Measurements from ENCODE around the gene ZNF672.
A peak's percentile ranks its signal among the peaks of the same experiment; 100 is the strongest.
"Not testable (repeated sequence)": the region's sequence is repeated elsewhere in the genome, so short reads cannot be mapped to it uniquely, and the experiment has no call there.

The ZNF672 gene

GRCh38 chr1:248813546-248813945 lies 24.5 kb upstream of the ZNF672 start:
- DNase-seq: no peak

GRCh38 chr1:248814351-248814750 lies 23.7 kb upstream of the ZNF672 start:
- DNase-seq: no peak

DNA sequence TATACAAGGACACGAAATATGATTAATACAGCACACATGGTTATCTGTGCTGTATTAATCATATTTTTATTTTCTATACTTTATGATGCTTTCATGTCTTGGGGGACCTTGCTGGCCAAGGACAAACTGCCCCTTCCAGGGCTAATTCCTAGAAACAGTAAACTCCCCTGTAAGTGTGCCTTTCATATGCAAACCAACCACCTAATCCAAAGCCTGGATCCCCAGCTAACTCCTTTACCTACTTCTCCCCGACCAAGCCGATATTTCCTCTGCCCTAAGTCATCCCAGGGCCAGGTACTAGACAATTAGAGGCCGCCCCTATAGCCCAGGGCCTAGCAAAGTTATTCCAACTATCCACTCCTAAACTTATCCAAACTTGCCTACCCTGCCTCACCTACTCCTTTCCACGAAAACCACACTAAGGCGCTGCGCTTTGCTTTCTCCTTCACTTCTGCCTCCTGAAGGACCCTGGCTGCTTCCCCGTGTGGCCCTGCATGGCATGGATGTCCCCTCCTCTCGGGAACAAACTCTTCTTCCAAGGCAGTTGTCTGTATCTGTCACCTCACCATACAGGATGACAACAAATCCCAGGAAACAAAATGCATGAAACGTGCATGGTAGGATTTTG lies 22.5 kb upstream of the ZNF672 start:
- no peak for DNase-seq

DNA sequence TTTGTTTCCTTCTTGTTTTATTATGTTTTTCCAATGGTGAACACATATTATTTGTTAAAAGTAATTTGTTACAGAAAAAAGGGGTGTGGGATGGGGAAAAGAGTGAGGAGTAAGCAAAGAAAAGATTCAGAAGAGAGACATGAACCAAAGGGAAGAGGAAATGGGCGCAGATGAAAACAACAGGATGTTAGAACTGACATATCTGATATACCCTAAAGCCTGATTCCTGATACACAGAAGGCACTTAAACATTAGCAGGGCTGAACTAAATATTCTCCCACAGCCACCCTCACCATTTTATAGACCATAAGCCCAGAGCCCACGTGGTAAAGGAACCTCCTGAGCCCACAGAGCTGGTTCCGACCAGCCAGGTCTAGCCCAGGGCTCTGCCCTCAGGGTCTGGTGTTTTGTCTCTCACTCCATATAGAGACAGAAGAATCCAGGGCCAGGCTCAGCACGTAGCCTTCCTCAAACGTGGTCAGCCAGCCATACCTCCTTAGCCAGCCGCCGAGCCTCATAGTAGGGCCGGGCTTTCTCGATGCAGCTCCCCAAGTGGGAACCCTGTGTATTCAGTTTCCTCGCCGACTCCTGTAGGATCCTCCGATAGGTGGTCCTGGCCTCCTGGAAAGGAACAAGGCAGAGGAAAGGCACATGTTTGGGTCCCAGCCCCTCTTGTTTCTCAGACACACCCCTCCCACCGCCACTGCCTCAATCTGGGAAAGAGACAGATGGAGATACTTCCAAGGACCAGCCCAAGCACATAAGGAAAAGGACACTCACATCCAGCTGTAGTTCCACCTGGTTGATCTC lies 21.8 kb upstream of the ZNF672 start:
- DNase-seq: no peak

GRCh38 chr1:248817065-248817464 lies 21.0 kb upstream of the ZNF672 start:
- DNase-seq: no peak

- DNase-seq: no peak
These were observed 19.3 kb upstream of the ZNF672 start for GRCh38 chr1:248818505-248819374.

DNA sequence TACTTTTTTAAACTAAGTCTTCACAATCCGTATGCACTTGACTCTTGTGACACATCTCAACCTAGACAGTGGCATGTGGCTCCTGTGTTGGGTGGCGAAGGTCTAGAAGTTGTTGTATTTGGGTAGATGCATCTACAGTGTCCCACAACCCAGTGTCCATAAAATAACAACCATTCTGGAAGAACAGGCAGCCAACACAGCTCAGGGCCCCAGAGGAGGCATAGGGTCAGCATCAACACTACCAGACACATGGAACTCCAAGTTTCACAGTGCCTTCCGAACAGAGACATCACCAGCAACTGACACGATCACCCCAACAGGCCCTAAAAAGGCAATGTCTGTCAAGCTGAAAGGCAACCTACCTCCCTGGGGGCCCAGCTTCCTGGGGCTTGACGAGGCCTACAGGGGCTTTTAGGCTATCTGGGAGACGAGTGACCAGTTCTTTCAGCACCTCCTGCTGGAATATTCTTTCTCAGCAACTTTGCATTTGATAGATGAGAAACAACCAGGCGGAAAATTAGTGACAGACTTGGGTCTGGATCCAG lies 17.9 kb upstream of the ZNF672 start:
- DNase-seq: no peak

DNA sequence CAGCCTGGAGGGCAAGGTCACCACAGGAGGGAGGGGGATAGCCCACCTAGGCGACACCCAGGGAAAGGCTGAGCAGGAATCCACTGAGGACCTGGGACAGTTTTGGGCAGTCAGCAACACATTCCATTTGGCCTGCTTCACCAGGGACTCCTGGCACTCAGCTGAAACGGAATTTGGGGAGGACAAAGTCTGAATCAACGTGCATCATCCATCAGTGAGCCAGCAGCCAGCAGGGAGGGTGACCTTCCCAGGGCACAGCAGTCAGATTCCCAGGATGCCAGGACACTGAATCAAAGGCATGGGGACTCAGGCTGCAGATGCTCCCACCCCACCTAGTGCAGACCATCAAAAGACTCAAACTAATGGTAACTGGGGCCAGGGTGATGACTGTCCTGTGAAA lies 16.9 kb upstream of the ZNF672 start:
- no peak for DNase-seq

DNA sequence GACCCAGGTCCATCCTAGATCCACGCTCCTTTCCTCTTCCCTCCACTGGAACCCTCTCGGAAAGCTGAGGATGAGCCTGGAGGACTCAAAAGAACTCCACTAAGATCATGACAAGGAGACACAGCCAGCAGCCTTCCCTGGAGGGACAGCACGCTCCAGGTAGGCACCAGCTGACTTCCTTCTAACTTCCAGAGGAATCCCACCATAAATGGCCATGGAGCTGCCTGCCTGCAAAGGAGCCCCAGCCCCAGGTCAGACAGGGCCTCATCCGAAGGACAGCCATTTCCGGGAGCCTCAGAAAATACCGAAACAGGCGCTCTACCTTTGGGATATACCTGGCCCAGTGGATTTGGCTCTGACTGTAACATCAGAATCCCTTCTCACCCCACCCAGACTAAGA lies 16.4 kb upstream of the ZNF672 start:
- DNase-seq: no peak

GRCh38 chr1:248822148-248823032 lies 15.6 kb upstream of the ZNF672 start:
- no peak for DNase-seq

GRCh38 chr1:248823517-248824001 lies 14.5 kb upstream of the ZNF672 start:
- DNase-seq: no peak

GRCh38 chr1:248824301-248824700 lies 13.7 kb upstream of the ZNF672 start:
- no peak for DNase-seq

GRCh38 chr1:248824701-248825100 lies 13.3 kb upstream of the ZNF672 start:
- DNase-seq: no peak

- no peak for DNase-seq
These were observed 12.9 kb upstream of the ZNF672 start for GRCh38 chr1:248825136-248825535.

DNA sequence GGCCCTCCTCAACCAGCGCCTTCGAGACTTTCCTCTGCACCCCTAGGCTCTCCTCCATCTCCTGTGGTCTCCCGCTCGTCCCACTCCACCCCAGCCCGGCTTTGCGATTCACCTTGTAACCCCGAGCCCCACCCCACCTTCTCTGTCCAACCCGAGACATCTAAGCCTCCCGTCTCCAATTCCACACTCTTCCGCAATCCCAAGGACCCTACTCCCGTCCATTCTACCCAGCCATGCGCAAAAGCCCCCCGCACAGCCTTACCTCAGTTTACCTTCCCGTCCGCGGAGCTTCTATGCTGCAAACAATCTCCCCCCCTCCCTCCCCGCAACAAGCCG lies 12.5 kb upstream of the ZNF672 start:
- no peak for DNase-seq

DNA sequence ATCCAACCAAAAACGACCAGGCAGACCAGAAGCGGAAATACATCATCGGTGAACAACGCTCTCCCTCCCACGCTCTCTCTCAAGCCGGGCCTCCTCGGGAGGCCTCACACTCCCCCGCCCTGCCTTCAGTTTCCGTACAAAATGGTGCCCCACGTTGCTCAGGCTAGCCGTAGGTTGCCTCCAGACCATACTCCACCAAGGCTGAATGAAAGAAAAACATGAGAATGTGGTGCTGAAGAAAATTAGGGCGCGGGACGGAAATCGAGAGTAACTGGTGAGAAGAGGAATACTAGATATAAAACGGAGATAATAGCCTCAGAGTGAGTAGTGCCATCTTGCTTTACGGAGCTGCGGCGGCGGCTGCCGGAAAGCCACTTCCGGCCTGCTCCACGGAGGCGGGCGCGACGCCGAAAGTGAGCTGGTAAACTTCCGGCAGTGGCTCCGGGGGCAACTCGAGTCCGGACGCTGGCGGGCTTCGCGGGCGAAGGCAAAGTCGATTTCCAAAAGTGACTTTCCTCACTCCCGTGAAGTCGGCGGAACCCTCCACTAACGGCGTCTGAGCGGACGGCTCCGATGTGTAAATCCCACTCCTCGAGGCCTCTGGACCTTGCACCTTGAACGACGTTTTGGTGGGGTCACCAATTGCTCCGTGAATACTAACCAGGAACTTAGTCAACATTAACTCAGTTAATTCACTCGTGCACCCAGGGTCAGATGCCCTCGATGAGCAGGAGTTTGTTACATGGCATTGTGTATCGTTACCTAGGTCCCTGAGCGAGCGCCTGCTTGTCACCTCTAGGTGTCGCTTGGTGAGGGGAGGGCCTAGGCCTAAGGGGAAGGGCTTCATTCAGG lies 11.9 kb upstream of the ZNF672 start, which contains the start of gene SH3BP5L:
SH3BP5L (minus strand) TSS at position 7 of the 852 bp plus-strand sequence. CDS start 980 bp downstream, outside the sequence.
- peak; percentile 90 for DNase-seq

- DNase-seq: no peak
These were observed 9.2 kb upstream of the ZNF672 start for GRCh38 chr1:248828845-248829244.

DNA sequence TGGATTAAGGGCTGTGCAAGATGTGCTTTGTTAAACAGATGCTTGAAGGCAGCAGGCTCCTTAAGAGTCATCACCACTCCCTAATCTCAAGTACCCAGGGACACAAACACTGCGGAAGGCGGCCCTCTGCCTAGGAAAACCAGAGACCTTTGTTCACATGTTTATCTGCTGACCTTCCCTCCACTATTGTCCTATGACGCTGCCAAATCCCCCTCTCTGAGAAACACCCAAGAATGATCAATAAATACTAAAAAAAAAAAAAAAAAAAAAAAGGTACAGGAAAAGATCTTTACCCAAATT lies 7.4 kb upstream of the ZNF672 start:
- not testable (repeated sequence) for DNase-seq

GRCh38 chr1:248831842-248832241 lies 6.2 kb upstream of the ZNF672 start:
- DNase-seq: no peak

DNA sequence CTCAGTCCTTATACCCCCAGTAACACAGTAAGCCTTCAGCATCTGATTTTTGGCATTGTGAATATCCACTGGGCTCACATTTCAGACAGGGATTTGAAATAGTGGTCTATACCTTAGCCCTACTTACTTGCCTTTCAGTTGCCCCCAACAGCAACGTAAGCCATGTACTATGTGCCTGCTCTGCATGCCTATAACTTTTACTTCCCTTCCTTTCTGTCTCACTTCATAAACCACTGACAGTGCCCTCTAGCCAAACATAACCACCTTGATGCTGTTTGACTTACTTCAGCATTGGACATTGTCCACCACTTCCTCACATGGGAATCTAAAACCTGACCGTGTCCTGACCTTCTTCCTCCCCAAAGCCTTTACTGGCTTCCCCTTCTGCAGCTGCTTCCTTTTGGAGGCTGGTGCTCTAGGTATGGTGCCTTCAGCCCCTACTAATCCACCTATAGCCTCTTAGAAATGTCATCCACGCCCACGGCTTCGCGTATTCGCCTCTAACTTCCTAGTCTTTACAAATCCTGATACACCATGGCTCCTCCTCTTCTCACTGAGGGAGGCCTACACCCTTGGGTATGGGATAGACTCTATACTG lies 3.6 kb upstream of the ZNF672 start:
- no peak for DNase-seq

Measured in CD4-positive, alpha-beta T cell treated with Interleukin-17A for 4 hours (primary cell).